K562 (cell line): Measurements from ENCODE around the gene PCNX2. TPM values are rescaled to one million over a fixed set of nuclear protein-coding genes. Genes with fewer than 3 reads are reported as not detected.

ENCODE experiments used
- ATF3 ChIP-seq, 2 experiments: fragments of 450-650 bp in 1 of 2; sonication (generic) in 1 of 2; formaldehyde crosslinking in 1 of 2; IDR thresholded peaks in 1 of 2; conservative IDR thresholded peaks in 1 of 2; 2 replicates each; pipeline versions ENCODE4 v1.6.1 to v1.8.1; 2016 to 2023; ENCODE audit warnings: mild to moderate bottlenecking in 2 of 2, moderate library complexity in 2 of 2, inconsistent platforms in 1 of 2, missing genetic modification reagents in 1 of 2
- BCOR ChIP-seq: fragments of 450-650 bp; IDR thresholded peaks from 2 replicates; pipeline ENCODE4 v1.6.1; 2016
- COPS2 ChIP-seq: fragments of 450-650 bp; conservative IDR thresholded peaks from 2 replicates; pipeline ENCODE4 v1.6.1; 2016; ENCODE audit warnings: mild to moderate bottlenecking, moderate library complexity
- CTCF ChIP-seq, 3 experiments: IDR thresholded peaks in 2 of 3; conservative IDR thresholded peaks in 1 of 3; 2 replicates each; pipeline ENCODE4 v1.5.1; 2011 to 2012; ENCODE audit warnings: low read length in 3 of 3, mild to moderate bottlenecking in 3 of 3, control low read depth in 2 of 3, improper control_type of control experiment in 1 of 3, inconsistent platforms in 1 of 3, low read depth in 1 of 3, mixed read lengths in 1 of 3, moderate library complexity in 1 of 3; ENCODE audit not compliant: insufficient read depth in 2 of 3
- DEAF1 ChIP-seq: fragments of 450-650 bp; formaldehyde crosslinking; IDR thresholded peaks from 2 replicates; pipeline ENCODE4 v1.4.0; 2020; ENCODE audit warnings: mild to moderate bottlenecking, moderate library complexity
- HEY1 ChIP-seq: fragments of 250-450 bp; sonication (Bioruptor Pico); IDR thresholded peaks from 2 replicates; pipeline ENCODE4 v1.5.0; 2020; ENCODE audit warnings: mild to moderate bottlenecking, moderate library complexity, borderline replicate concordance
- IRF2 ChIP-seq: sonication (generic); formaldehyde crosslinking; IDR thresholded peaks from 2 replicates; pipeline ENCODE4 v1.8.1; 2022; ENCODE audit warnings: mild to moderate bottlenecking, missing genetic modification reagents
- PKNOX1 ChIP-seq: fragments of 450-650 bp; IDR thresholded peaks from 2 replicates; pipeline ENCODE4 v1.6.1; 2016
- POLR2H ChIP-seq: IDR thresholded peaks from 2 replicates; pipeline ENCODE4 v1.6.1; 2016; ENCODE audit warnings: missing genetic modification characterization, low read depth, mild to moderate bottlenecking, control low read depth, missing compliant biosample characterization, moderate library complexity
- RCOR1 ChIP-seq, 2 experiments: IDR thresholded peaks; 2 replicates each; pipeline ENCODE4 v1.6.1; 2012; ENCODE audit warnings: low read depth in 2 of 2, low read length in 2 of 2, borderline replicate concordance in 1 of 2, improper control_type of control experiment in 1 of 2
- STAT6 ChIP-seq: sonication (generic); formaldehyde crosslinking; IDR thresholded peaks from 2 replicates; pipeline ENCODE4 v1.8.1; 2023; ENCODE audit warnings: mild to moderate bottlenecking, missing genetic modification reagents
- TAF15 ChIP-seq: fragments of 200-400 bp; formaldehyde crosslinking; IDR thresholded peaks from 2 replicates; pipeline ENCODE4 v1.6.1; 2017; ENCODE audit warnings: mild to moderate bottlenecking, low read depth, low read length, moderate library complexity
- TRIM25 ChIP-seq: fragments of 450-650 bp; IDR thresholded peaks from 2 replicates; pipeline ENCODE4 v1.7.0; 2016; ENCODE audit warnings: borderline replicate concordance
- ZNF551 ChIP-seq: fragments of 250-450 bp; sonication (Bioruptor Pico); IDR thresholded peaks from 2 replicates; pipeline ENCODE4 v1.5.0; 2021; ENCODE audit warnings: mild to moderate bottlenecking, moderate library complexity
- polyA plus RNA-seq, 8 experiments: library from polyadenylated mRNA; depleted of rRNA in 4 of 8; stranded (reverse) in 5 of 8; unstranded in 3 of 8; fragments of >200 nt; fragmentation: Nextera tagmentation in 2 of 8; fragmentation: Illumina TruSeq in 1 of 8; extraction: Ambion mirVana in 2 of 8; extraction: Trizol in 1 of 8; gene quantifications; 2 replicates each; pipeline versions ENCODE4 v1.2.1 to v1.2.3, GENCODE V29; 2011 to 2014; ENCODE audit warnings: inconsistent platforms in 1 of 8, missing spikeins in 1 of 8
- total RNA-seq, 7 experiments: library from RNA; depleted of rRNA in 6 of 7; stranded (reverse); fragments of >200 nt in 6 of 7; fragmentation: Illumina TruSeq in 2 of 7; extraction: Trizol in 2 of 7; gene quantifications; 2 replicates each; pipeline versions ENCODE4 v1.2.1 to v1.2.3, GENCODE V29; 2011 to 2021; ENCODE audit warnings: low replicate concordance in 1 of 7

The PCNX2 gene
- total and polyA plus RNA-seq, 9 of the 15 experiments (the other 6 are each of a cell fraction or from before 2014, with no cell fraction given) = 0.07 to 0.33 TPM; not detected in 7

- TF ChIP-seq TRIM25 (no peak), CTCF (IDR thresholded peaks at IDR 0.05 in 2 of 3, conservative IDR thresholded peaks at IDR 0.05 in 1 of 3; ENCODE audit: insufficient read depth in 2 of 3, low read depth in 1 of 3, low read length in 3 of 3) (peak; percentile 65 to 81 (median 69)), DEAF1 (CRISPR knock-in tag) (peak; percentile 30; the same call in 1 of the 2 replicates), ZNF551 (CRISPR knock-in tag) (no peak), STAT6 (CRISPR knock-in tag) (no peak), HEY1 (CRISPR knock-in tag) (no peak), PKNOX1 (peak; percentile 41; the same call in 1 of the 2 replicates), POLR2H (tag) (no peak), COPS2 (no peak), RCOR1 (IDR thresholded peaks at IDR 0.05; ENCODE audit: borderline replicate concordance in 1 of 2, low read depth in 2 of 2, low read length in 2 of 2) (0 out of 4 replicates have a peak, but pooled peaks of 1 of the 2 experiments have one; percentile 8), BCOR (no peak), TAF15 (no peak), IRF2 (CRISPR knock-in tag) (no peak), ATF3 (IDR thresholded peaks at IDR 0.05) (peak; percentile 30; the same call in 1 of the 2 replicates), ATF3 (CRISPR knock-in tag; conservative IDR thresholded peaks at IDR 0.05) (no peak)
These were observed 342.7 kb downstream of the PCNX2 start (continued) for GRCh38 chr1:232952514-232953499.
